ENCODE data around the gene FAM228A.

DNA sequence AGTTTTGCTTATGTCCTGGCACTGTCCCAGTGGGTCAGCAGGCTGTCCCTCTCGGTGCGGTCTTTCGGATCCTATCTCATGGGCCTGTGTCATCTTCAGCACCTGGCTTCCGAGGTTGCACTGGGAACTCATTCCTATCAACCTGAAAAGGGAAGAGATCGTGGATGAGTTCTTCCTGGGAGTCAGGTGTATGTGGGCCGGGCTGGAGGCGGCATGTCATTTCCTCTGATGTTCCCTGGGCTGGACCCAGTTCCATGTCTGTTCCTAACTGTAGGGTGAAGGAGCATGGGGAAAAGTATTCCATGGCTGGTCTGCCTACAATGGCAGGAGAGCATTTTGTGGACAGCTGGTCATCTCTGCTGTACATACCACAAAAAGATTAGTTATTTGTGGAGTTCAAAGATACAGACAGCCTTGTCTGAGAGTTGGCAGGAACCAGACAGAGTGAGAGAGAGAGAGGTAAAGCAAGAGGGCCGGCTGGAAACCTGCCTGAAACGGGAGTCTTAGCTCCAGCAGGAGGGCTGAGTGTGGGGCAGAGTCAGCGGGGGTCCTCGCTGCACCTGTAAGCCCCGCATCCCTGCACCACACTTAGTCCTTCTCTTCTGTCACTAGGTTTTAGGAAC is 25.2 kb downstream of the FAM228A start:
- TF ChIP-seq, protein P1, sequence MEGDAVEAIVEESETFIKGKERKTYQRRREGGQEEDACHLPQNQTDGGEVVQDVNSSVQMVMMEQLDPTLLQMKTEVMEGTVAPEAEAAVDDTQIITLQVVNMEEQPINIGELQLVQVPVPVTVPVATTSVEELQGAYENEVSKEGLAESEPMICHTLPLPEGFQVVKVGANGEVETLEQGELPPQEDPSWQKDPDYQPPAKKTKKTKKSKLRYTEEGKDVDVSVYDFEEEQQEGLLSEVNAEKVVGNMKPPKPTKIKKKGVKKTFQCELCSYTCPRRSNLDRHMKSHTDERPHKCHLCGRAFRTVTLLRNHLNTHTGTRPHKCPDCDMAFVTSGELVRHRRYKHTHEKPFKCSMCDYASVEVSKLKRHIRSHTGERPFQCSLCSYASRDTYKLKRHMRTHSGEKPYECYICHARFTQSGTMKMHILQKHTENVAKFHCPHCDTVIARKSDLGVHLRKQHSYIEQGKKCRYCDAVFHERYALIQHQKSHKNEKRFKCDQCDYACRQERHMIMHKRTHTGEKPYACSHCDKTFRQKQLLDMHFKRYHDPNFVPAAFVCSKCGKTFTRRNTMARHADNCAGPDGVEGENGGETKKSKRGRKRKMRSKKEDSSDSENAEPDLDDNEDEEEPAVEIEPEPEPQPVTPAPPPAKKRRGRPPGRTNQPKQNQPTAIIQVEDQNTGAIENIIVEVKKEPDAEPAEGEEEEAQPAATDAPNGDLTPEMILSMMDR (conservative IDR thresholded peaks at IDR 0.05): no peak
- TF ChIP-seq EZH2 (IDR thresholded peaks at IDR 0.05; ENCODE audit: low read depth): no peak

Data from PC-9 (cell line).